SW 1271 (cell line): Measurements from ENCODE around the gene SETD4.

Source experiments
- DNase-seq, 2 experiments: peaks; one replicate each; lab custom pipeline; 2025; lab: John Stamatoyannopoulos, UW

SETD4 gene

DNA sequence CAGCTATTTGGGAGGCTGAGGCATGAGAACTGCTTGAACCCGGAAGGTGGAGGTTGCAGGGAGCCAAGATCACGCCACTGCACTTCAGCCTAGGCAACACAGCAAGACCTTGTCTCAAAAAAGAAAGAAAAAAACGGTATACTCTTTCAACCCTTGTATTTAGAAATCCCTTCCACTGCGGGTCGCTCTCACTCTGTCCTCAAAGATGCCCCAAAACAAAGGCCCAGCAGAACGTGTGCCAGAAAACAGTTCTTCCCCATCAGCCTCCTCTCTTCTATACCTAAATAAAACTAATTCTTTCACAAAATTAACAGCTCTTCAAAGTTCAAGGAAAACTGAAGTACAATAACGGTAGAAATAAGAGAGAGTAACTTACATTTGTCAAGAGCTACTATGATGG lies 13.2 kb downstream of the SETD4 start:
- no peak for DNase-seq

- no peak for DNase-seq
These were observed 14.3 kb downstream of the SETD4 start for GRCh38 chr21:36045993-36046392.

- DNase-seq, result no peak
These were observed 16.3 kb downstream of the SETD4 start for GRCh38 chr21:36044056-36044455.

DNA sequence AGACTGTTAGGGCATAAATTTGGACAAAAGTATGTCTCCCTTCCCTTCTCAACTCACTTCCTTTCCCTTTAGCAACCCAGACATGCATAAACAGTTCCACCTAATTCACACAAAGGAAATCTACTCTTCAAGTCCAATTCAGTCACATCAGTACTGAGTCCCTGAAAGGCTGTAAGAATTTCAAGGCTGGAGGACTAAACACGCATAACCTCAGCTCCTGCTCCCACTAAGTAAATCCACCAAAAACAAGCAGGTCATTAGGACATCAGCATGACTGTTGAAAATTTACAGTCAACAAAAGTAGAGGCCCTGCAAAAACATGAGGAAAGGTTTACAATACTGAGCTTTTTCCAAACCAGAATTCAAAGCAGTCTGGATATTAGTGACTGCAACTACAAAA lies 18.4 kb downstream of the SETD4 start:
- no peak for DNase-seq

DNA sequence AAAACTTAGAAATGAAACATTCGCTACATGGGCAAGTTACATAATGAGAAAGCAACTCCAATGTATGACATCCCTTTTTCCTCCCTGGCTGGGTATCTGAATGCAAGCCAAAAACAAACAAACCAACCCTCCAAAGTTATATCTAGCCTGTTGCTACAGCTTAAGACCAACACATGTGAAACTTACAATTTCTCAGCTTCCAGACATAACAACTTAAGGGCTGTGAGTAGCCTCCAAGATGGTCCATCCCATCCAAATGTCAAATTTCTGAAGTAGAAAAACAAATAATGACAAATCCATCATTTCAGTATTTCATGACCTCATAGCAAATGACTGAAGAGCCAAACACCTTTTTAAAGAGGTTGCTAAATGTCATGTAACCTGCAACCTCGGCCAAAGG lies 19.9 kb downstream of the SETD4 start:
- DNase-seq, result no peak

DNA sequence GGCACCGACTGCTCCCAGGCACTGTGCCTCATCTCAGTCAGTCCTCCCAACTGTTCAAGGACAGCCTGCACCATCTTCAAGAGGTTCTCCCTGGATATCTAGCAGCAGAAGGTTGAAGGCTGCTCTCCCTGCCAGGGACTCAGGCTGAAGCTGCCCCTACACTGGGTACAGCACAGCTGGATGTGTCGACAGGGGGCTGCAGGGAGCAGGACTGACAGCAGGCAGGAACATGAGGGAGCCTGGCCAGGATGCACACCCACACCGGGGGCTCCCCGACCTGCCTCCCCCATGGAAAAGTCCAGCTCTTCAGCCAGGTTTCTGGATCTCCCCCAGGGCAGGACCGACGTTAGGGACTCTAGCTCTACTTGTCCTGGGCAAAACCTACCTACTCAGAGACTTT lies 20.5 kb downstream of the SETD4 start:
- no peak for DNase-seq

DNA sequence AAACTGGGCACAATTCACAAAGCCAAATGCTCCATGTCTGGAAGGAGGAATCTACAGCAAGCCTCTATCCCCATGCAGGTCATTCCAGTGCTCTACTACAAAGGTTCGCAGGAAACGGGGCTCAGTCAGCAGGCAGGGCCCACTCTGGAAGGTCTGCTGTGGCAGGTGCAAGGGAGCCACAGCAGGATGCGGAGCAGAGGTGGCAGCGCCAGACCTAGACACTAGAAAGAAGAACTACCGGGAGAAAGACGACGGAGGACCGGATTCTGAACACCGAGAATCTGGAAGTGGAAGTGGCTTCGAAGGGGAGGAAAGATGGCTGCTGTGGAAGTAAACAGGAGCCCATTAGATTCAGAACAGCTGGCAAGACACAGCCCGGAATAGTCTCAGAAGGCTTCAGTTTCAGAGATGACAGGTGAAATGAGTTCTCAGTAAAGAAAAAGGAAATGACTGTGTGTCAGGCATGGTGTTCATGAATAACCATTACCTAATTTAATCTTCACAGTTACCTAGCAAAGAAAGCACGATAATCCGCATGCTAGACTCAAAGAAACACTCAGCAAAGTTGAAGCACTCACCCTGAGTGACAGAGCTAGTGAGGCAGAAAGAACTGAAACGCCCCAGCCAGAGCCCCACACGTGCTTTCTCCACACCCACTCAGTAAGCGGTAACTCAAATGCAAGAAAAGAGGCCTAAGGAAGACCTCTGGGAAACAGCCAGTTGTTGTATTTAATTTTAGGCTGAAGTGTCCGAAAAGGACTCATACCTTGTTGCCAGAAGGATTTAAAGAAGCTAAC lies 21.4 kb downstream of the SETD4 start:
- no peak for DNase-seq

GRCh38 chr21:36035381-36035791 lies 24.9 kb downstream of the SETD4 start:
- no peak for DNase-seq

DNA sequence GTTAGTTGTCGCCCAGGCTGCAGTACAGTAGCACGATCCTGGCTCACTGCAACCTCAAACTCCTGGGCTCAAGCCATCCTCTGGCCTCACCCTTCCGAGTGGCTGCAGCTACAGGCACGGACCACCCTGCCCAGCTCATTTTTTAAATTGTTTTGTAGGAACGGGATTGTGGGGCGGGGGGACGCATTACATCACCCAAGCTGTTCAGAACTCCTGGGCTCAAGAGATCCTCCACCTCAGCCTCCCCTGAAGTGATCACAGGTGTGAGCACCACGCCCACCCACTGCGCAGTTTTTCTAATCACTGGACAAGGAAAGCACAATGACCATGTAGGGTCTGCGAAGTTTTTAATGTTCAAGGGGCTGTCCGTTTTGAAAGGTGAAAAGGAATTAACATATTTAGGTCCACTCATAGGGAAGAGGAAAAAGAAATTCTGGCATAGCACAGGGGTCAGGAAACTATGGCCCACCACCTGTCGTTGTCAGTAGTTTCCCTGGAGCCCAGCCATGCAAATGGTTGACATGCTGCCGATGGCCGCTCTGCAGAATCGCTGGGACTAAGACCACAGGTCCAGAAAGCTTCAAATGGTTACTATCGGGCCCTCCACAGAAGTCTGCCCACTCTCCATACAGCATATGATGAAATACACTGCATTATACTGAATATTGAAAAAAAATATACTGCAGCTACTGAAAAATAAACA lies 26.0 kb downstream of the SETD4 start:
- DNase-seq, result no peak

DNA sequence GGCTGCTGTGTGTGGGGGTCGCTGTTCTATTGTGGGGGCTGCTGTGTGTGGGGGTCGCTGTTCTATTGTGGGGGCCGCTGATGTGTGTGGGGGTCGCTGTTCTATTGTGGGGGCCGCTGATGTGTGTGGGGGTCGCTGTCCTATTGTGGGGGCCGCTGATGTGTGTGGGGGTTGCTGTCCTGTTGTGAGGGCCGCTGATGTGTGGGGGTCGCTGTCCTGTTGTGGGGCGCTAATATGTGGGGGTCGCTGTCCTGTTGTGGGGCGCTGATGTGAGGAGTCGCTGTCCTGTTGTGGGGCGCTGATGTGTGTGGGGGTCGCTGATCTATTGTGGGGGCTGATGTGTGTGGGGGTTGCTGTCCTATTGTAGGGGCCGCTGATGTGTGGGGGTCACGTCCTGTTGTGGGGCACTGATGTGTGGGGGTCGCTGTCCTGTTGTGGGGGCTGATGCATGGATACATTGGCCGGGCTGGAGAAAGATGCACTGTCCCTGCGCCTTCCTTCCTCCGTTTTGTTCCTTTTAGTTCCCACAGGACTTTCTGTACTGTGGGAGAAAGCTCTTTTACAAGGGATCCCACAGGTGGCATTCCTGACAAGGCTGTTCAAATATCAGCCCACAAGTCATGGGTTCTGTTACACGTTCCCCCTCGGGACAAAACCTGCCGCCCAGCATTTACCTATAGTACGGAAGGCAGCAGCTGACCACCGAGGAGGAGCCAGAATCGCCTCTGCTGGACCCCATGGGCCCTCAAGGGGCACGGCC lies 27.5 kb downstream of the SETD4 start:
- DNase-seq, result no peak

DNA sequence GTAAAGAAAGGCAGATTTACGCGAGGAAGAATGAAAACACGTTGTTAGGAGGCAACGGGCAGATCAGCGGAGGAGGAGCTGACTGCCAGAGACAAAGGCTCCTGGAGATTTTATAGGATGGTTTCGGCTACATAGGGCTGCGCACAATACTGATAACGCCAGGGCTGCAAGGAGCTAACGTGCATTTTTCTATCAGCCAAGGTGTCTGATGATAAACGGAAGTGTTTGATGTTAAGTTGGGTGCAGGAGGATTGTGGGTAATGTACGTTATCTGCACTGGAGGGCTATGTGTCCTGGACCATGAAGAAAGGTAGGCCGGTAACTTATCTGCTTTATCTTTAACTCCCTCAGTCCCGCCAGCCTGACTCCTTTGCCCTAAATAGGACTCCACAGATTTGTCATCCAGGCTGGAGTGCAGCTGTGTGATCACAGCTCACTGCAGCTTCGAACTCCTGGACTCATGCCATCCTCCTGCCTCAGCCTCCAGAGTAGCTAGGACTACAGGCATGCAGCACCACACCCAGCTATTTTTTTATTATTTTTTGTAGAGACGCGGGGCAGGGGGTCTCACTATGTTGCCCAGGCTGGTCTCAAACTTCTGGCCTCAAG lies 29.6 kb downstream of the SETD4 start:
- no peak for DNase-seq

DNA sequence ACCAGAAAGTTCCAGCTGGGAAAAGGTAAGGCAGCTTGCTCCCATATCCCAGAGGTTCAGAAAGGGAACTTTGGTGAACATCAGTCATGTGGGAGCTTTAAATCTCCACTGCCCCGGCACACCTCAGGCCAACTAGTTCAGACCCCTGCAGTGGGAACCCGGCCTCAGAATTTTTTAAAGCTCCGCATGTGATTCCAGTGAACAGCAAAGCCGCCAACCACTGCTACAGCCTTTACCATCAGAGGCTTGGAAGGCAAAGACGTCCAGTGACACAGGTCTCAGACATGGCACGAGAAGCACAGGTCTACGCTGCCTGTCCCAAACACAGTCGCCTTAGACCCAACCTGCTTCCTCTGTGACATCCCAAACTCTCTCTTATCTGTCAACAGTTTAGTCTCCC lies 31.0 kb downstream of the SETD4 start:
- DNase-seq, result no peak

DNA sequence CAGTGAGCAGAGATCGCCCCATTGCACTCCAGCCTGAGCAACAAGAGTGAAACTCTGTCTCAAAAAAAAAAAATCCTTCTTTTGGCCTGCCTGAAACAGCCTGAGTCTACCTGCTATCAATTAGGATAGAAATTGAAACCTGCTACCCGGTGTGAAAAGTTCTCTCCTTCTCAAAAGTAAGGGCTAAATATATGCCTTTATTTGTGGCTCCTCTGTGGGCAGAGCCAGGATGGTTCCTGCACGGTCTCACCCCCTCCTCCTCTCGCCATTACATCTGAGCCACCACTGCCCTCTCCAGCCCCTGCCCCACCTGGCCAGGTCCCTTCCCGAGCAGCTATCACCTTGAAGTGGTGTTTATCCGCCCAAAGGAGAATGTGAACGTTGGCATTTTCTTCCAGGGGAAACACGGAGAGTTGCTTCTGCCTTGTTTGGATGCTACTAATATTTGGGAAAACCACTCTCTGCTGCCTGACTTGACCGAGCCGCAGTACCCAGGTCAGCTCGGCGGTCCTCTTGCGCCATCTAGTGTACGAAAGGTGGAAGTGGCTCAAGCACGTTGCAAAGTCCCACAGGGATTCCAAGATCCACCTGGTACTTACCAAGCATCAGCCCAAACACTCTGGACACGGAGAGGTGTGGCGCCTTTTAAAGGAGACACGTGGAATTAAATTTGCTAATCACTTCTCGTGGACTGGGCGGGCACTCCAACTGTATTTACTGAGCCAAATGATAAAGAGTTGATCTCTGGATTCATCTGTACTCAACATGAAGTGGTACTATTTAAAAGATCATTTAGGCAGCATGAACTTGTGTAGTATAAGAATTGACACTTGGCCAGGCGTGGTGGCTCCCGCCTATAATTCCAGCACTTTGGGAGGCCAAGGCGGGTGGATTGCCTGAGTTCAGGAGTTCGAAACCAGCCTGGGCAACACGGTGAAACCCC lies 31.9 kb downstream of the SETD4 start:
- DNase-seq, result peak; percentile 19 to 48

DNA sequence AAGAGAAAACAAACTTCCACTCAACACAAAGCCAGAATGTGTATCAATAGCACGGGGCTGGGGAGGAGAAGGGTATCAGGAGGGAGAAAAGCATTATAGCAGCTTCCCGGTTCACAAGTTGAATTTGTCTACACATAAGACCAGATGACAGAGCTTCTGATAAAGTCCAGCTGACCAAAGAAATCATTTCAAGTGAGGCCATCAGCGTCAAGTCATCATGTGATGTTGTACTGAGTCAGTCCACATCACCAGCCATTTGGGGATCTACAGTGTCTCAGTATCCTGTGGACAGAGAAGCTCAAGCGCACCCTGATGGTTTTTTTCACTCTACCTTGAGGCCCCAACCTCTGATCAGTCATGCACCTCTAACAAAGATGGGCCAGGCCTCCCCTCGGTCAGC lies 33.0 kb downstream of the SETD4 start:
- DNase-seq, result no peak

DNA sequence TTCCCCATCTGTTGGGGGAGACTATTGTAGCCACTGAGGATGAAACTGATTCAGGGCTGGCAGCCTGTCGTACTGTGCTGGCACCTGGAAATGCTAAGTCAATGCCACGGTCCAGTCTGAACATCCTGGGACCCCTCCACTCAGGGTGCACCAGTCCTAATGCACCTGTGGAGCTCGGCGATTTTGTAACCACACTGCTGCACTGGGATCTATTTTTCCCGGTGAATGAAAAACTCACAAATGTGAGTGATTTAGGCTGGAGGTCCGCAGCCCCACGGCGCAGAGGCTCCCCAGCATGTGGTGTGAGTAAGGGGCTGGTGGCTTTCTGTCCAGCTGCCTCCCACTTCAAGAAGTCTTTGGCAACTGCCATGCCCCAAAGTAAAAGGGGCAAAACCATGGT lies 35.5 kb downstream of the SETD4 start:
- no peak for DNase-seq

- DNase-seq, result no peak
These were observed 37.2 kb downstream of the SETD4 start for GRCh38 chr21:36023092-36023480.

DNA sequence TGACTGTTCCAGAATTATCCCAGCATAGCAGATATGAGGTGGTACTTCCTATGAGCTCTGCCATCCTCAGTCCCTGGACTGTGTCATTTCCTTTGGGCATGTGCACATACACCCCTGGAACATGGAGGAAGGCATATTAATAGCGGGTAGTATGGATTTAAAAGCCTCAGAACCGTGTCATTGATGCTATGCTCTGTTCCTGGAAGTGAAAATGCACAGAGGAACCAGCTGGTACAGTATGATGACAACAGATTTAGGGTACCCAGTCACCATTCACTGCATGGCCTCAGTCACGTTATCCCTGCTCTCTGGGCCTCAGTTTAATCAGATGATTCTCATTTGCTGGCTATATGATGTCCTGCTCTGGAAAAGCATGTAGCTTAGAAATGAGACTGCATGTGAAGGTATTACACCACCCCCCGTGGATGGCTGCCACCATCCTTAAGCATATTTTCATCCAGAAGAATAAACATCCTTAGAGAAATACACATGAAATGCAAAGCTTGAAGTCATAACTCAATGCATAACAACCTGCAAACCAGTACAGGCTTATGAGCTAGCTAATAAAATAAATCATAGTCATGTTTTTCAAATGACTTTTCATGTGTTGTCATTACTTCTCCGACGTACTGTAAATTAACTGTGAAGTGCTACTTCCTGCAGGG lies 37.8 kb downstream of the SETD4 start:
- no peak for DNase-seq

DNA sequence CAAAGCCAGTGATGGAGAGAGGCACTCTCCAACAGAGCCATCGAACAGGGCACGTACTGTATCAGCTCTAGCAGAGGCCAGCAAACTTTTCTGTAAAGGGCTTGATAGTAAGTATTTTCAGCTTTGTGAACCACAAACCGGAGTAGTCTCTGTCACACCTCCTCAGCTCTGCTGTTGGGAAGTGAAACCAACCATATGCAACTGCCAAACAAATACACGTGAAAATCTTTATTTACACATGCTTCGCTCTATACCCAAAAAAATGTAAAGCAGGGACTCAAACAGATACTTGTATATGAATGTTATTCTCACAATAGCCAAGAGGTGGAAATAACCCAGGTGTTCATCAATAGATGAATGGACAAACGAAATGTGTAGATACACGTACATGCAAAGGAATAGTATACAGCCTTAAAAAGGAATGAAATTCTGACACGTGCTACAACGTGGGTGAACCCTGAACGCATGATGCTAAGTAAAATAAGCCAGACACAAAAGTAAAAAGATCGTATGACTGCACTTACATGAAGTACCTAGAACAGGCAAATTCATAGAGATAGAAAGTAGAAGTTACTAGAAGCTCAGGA lies 39.0 kb downstream of the SETD4 start:
- no peak for DNase-seq

GRCh38 chr21:36015045-36015444 lies 45.3 kb downstream of the SETD4 start:
- no peak for DNase-seq

DNA sequence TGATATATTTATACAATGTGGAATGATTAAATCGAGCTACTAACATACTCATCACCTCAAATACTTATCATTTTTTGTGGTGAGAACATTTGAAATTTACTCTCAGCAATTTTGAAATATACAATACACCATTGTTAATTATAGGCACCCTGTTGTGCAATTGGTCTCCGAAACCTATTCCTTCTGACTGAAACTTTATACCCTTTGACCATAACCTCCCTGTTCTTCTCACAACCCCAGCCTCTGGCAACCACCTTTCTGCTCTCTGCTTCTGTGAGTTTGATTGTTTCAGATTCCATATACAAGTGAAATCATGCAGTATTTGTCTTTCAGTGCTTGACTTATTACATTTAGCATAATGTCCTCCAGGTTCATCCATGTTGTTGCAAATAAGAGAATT lies 49.5 kb downstream of the SETD4 start:
- DNase-seq, result no peak
